Glomerular endothelial cell (primary cell): ENCODE results near the gene IRS1. TPM values are rescaled to one million over a fixed set of nuclear protein-coding genes. Genes with fewer than 3 reads are reported as not detected.

ENCODE experiments used
- DNase-seq: peaks from one replicate; pipeline ENCODE4 v3.0.0-alpha.2; 2011; ENCODE audit warnings: low read depth, low spot score; ENCODE audit errors: extremely low read depth
- total RNA-seq: library from RNA; depleted of rRNA; stranded (reverse); fragments of >200 nt; gene quantifications from 2 replicates; pipeline ENCODE4 v1.2.3, GENCODE V29; 2015

The IRS1 gene
- total RNA-seq, 1 donor from 2014 or later, result 4.0 TPM

DNA sequence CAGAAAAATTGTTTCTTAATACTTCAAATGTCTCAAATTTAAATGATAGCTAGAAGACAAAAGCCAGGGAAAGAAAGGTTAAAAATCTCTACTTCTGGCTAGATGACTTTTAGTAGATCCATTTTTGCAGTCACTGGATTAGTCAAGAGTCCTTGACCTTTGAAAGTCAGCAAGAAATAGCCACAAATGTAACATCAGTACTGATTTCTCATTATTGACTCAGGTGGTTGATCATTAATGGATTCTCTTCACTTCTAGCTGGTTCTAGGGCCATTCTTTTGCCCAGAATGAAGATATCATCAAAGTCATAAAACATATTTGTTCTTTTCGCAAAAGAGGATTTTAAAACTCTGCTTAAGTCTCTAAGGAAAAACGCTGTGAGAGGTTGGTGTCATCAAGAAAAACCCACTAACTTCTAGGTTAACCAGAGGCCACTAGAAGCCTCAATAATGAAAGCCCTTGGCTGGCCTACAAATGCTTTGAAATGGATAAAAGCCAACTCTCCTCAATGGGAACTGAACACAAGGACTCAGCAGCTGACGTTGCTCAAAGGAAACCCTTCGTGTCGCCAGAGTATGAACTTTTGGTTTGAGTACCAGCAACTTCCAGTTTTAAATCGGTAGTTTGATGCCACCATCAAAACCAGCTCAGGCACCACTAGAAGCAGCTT lies 66.3 kb downstream of the IRS1 start:
- no peak for DNase-seq

DNA sequence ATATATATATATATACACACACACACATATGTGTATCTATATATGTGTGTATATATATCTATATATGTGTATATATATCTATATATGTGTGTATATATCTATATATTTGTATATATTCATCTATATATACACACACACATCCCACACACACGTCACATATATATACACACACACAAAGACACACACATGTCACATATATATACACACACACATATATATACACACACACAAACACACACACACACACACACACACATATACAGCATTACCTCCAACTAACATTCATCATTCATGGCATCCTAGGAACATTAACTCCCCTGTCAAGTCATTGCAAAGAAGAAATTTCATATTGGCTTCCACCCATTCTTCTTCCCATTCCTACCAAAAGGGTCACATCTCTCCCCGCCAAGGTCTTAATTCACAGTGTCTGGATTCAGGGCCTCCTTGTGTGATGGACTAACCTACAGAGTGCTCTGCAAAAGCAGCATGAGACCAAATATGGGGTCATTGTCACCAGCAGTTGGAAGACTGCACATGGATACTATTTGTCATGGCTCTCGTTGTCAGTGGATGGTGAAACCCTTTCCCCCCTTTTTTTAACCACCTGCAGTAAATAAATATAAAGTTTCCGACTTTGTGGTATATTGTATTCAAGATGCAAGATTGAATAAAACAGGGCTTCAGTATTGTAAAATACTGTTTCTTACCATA lies 67.0 kb downstream of the IRS1 start:
- DNase-seq, result no peak

DNA sequence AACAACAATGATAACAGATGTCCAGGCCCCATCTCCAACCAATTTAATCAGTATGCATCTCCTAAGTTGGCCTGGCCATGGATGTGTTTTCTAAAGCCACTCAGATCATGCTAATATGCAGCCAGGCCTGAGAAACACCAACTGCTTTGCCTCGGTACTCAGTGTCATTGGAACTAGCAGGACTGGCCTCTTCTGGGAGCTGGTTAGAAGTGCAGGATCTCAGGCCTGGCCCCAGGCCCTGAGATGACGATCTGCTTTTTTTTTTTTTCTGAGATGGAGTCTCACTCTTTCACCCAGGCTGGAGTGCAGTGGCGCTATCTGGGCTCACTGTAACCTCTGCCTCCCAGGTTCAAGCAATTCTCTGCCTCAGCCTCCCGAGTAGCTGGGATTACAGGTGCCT lies 69.1 kb downstream of the IRS1 start:
- DNase-seq, result no peak

DNA sequence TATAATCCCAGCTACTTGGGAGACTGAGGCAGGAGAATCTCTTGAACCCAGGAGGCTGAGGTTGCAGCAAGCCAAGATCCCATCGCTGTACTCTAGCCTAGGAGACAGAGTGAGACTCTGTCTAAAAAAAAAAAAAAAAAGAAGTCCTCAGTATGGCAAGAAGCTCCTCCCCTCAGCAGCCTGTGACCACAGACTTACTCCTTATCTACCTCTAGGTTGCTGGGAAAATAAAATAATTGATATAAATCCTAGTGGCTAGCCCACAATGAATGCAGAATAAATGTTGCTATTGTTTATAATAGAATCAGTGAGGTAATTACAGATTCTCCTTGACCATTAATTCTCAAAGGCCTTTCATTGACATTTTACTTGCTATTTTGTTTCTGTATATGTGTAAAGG lies 70.6 kb downstream of the IRS1 start:
- no peak for DNase-seq

DNA sequence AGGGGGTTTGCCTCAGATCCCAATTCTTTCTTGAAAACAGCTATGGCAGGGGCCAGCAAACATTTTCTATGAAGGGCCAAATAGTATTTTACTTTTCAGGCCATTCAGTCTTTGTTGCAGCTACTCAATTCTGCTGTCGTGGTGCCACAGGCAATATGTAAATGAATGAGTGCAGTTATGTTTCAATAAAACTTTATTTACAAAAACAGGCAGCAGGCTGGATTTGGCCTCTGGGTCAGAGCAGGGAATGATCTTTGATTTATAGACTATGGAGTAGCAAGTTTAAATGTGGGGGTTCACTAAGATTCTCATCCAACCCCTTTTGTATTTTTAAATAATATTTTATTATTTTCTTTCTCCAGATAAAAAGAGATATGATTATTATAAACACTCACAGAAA lies 72.4 kb downstream of the IRS1 start:
- DNase-seq, result no peak

DNA sequence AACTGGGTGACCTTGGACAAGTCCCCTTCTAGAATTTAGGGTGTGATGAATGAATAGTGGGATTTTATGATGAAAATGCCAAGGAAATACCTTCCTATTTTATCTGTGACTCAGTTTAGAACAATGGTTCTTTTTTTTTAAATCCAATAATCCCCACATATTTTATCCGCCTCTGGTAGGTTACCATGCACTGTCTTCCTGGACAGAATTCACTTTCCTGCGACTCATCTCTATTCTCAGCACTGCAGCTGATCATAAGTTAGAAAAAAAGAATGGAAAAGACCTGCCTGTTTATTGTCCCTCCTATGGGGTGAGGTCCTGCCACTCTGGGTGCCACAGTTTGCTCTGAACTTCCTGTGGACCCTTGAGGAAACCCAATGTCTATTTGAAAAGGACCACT lies 73.1 kb downstream of the IRS1 start:
- no peak for DNase-seq

DNA sequence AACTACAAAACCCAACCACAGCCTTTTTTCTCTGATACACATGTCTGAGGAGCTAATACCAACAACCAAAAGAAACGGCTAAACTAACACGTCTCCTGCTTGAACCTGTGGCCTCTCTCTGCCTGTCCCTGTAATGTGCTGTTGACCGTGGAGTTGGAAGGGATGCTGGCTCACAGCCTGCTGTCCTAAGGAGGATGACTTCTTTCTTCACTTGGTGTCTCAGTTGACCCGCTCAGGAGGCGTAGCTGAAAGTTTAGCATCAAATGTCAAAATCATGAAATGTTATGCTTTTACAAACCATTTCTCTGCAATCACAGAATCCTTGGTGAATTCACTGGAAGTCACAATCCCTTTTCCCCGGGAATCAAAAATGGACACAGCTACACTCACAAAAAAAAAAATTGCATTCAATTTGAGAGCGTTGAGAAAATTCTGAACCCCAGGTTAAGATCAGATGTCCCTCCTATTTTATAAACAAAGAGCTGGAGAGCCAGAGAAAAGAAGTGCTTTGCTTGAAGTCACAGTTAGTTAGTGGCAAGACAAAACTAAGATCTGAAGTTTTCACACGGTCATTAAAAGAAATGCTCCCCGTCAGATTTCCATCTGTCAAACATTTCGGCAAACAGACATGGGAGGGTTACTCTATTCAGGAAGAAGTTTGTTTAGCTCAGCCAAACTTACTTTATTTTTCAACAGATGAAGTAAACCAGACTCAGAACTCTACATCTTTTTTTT lies 74.3 kb downstream of the IRS1 start:
- DNase-seq, result no peak

DNA sequence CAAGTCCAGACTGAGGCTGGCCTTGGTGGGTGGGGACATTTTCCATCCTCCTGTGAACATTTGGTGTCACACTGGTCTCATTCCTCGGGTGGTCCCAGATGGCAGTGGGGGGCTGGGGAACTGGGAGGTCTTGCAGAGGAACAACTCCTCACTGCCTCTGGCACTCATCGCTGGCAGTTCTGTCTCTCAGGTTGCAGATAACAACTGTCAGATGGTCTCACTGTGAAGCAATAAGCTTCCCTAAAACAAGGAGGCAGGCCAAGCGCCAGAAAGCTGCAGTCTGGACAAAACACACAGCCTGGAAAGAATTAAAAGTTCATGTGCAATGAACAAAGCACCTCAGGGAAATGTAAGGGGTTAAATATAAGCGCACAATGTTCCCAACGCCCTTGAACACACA lies 78.1 kb downstream of the IRS1 start:
- DNase-seq, result no peak

DNA sequence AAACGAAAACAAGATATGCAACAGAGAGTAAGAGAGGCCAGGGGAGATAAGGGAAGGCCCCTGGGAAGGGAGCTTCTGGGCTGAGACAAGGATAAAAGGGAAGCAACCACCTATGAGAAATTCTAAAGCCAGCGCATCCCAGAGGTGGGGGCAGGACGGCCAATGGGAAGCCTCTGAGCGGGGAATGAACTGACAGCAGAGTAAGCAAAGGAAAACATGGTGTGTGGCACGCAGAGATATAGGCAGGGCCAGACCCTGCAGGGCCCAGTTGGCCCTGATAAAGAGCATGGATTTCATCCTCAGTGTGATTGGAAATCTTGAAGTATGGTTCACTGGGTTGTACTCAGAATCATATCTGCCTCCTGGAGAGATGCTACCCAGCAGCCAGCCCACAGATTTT lies 78.7 kb downstream of the IRS1 start:
- no peak for DNase-seq

DNA sequence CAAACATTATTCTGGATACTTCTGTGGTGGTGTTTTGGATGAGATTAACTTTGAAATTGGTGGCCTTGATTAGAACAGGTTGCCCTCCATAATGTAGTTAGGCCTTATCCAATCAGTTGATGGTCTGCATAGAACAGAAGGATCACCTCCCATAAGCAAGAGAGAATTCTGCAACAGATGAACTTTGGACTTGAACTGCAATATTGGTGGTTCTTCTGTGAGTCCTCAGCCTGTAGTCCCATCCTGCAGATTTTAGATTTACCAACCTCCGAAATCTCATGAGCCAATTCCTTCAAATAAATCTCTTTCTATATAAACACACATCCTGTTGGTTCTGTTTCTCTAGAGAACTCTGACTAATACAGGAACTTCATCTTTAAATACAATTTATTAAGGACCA lies 81.9 kb downstream of the IRS1 start:
- no peak for DNase-seq

DNA sequence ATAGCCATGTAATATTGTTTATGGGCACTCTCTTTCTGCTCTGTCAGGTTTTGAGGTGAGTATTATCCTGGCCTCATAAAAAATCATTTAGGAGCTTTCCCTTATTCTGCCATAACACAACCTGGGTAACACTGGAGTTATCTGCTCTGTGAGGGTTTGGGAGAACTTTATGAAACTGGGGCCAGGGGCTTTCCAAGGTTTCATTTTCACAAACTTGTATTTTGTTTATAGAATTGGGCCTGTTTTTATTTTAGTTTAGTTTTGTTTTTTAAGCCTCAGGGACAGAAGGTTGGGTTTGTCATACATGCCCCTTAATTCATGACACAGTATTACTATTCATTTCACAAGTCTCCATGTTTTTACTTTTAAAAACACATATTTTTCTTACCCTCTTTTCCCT lies 83.5 kb downstream of the IRS1 start:
- no peak for DNase-seq

DNA sequence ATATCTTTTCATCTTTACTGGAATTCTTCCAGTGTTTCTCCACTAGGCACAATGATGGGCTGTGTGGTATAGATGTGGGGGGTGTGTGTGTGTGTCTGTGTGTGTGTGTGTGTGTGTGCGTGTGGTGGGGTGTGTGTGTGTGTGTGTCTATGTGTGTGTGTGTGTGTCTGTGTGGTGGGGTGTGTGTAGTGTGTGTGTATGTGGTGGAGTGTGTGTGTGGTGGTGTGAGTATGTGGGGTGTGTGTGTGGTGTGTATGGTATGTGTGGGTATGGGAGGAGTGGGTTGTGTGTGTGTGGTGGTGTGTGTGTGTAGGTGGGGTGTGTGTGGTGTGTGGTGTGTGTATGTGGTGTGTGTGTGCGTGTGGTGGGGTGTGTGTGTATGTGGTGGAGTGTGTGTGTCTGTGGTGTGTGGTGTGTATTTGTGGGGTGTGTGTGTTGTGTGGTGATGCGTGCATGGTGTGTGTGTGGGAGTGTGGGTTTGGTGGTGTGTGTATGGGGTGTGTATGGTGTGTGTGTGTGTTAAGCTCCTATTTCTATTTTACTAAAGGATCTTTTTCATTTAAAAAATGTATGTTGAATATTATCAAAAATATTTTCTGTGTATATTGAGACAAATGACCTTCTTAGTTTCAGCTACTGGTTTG lies 84.2 kb downstream of the IRS1 start:
- DNase-seq, result no peak

DNA sequence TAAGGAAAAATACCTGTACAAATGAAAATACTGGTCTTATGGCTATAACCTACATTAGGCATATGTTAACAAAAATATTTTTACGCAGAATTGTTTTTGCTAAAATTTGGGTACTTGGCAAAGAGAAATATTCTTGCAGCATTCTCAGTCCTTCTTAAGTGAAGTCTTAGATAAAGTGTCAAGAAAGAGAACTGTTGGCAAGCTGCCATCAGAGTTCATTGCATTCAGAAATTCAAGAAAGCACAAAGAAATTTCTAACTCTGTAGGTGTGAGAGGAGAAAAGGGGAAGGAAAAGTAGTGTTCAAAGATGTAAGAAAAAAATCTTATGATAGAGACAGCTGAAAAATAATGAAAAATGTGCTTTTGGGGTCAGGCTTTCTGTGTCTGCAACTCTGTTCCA lies 86.7 kb downstream of the IRS1 start:
- no peak for DNase-seq

DNA sequence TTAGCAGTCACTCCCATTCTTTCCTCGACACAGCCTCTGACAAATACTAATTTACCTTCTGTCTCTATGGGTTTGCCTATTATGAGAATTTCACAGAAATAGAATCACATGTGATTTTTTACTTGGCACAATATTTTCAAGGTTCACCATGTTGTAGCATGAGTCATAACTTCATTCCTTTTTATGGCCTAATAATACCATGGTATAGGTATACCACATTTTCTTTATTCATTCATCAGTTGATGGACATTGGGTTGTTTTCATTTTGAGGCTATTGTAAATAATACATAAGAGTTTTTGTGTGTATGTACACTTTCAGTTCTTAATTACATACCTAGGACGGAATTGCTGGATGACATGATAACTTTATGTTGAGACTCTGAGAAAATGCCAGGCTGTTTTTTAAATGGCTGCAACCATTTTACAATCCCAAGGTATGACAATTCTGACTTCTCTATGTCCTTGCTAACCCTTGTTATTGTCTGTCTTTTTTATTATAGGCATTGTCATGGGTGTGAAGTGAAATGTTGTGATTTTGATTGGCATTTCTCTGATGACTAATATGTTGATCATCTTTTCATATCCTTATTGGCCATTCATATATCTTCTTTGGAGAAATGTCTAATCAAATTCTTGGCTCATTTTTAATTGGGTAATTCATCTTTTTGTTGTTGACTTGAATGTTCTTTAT lies 87.9 kb downstream of the IRS1 start:
- DNase-seq, result no peak

DNA sequence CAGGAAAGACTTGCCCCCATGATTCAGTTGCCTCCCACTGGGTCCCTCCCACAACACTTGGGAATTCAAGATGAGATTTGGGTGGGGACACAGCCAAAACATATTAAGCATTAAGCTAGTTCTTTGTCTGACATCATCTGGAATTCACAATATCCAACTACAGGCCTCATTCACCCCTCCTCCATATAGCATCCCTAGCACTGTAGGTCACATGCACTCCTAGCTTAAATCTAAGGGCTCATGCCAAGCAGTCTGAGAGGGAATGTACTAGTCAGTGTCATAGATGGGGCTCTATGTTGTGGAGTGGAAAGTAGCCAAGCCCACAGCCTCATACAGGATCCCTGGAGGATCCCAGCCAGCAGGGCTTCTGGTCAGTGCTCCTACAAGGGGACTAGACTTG lies 92.1 kb downstream of the IRS1 start:
- no peak for DNase-seq

DNA sequence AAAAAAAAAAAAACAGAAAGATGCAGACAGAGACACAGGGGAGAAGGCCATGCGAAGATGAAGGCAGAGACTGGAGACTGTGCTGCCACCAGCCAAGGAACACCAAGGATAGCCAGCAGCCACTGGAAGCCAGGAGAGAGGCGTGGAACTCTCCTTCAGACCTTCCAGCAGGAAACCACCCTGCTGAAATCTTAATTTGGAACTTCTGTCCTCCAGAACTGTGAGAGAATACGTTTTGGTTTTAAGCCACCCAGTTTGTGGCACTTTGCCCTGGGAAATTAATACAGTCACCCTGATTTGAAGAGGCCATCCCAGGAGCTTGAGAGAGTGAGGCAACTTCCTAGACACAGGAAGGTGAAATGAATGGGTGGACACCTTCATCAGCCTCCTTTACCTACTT lies 93.7 kb downstream of the IRS1 start:
- DNase-seq, result no peak

DNA sequence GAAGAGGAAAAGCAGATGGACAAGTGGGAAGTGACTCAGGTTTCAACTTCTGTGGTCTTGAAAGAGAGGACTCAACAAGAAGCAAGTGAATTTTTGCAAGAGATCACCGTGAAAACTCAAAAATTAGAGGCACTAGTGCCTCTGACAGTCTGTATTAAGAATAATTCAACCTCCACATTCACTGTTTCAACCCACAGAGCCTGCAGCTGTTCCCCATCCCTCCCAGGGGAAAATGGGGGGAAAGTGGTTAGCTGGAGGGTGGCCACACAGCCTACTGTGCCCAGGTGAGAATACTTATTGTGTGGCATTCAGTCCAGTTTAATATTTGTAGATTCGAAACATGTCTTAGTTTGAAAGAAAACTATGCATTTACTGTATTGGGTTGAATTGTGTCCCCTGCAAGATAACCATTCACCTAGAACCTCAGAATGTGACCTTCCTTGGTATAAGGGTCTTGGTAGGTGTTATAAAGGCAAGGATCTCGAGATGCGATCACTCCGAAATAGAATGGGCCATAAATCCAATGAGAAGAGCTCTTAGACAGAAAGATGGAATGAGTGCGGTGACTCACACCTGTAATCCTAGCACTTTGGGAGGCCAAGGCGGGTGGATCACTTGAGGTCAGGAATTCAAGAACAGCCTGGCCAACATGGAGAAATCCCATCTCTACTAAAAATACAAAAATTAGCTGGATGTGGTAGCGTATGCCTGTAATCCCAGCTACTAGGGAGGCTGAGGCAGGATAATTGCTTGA lies 94.3 kb downstream of the IRS1 start:
- DNase-seq, result no peak

DNA sequence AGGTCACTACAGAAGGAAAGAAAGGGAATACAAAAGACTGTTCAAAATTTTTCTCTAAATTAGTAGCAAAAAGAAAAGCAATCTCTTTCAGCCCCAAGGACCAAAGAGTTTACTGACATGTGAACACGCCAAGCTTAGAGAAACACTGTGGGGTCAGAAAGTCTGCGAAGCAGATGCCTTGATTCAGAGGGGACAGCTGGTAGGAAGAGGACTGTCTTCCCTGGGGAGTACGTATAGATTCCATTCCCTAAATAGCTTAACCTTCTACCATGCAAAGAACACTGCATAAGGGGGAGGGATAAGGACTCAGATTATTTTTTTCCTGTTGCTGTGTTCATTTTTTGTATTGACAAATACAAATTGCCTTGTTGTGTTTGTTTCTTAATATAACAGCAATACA lies 96.1 kb downstream of the IRS1 start:
- no peak for DNase-seq

DNA sequence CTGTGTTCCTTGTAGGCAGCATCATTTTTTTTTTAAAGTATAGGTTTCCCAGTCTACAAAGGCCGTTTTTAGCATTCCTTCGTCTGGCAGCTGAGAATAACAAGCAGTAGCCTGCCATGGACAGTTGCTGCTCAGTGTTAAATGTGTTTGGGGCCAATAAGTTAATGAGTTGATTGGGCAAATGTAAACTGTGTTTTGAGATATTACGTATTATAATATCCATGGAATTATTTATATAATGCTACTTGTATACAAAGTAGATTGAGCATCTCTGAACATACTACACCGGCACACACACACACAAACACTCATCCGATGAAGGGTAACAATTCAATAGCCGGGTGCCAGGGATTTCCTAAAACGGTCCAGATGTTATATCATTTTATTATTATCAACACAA lies 97.2 kb downstream of the IRS1 start:
- DNase-seq, result no peak

DNA sequence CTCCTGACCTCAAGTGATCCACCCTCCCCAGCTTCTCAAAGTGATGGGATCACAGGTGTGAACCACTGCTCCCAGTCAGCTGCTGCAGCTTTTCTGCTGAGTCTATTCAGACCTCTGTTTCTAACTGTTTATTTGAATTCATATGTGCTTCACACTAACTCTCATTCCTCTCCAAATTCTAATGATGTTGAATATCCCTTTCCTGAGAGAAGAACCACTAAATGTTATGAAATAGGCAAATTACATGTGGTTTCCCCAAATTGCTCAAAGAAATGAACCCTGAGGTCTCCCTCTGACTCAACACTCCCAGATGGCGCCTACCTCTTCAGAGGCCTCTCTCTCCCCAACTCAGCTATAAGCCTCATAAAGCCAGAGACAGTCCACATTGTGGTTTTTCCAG lies 98.6 kb downstream of the IRS1 start:
- DNase-seq, result no peak
